Aorta (tissue), 5 donors: Measurements from ENCODE around the gene RSBN1L. TPM values are rescaled to one million over a fixed set of nuclear protein-coding genes. Genes with fewer than 3 reads are reported as not detected.

Experiments
- ATAC-seq: fragments of 200-7000 bp; cut with Tn5 transposase; one replicate; pipeline ENCODE4 v1.9.1; 2022; ENCODE audit warnings: moderate library complexity; ENCODE audit not compliant: low FRiP score
- DNase-seq, 2 donors: peaks; one replicate each; pipeline ENCODE4 v3.0.0-alpha.2; 2020
- H3K27ac ChIP-seq, 2 donors: one replicate each; pipeline ENCODE4 v1.5.1; 2013; ENCODE audit warnings: low read length in 2 of 2, mild to moderate bottlenecking in 2 of 2, moderate library complexity in 2 of 2, control low read depth in 1 of 2, inconsistent platforms in 1 of 2, low read depth in 1 of 2
- H3K27me3 ChIP-seq, 2 donors: one replicate each; pipeline ENCODE4 v1.6.1; 2013; ENCODE audit warnings: control low read depth in 1 of 2, low read length in 1 of 2, mild to moderate bottlenecking in 1 of 2, moderate library complexity in 1 of 2; ENCODE audit not compliant: insufficient read depth in 2 of 2, control insufficient read depth in 1 of 2
- H3K36me3 ChIP-seq, 2 donors: one replicate each; pipeline ENCODE4 v1.6.1; 2013; ENCODE audit warnings: control low read depth in 1 of 2, low read length in 1 of 2, mild to moderate bottlenecking in 1 of 2; ENCODE audit not compliant: insufficient read depth in 2 of 2, control insufficient read depth in 1 of 2
- H3K4me1 ChIP-seq, 2 donors: one replicate each; pipeline ENCODE4 v1.6.1; 2013; ENCODE audit warnings: low read length in 2 of 2, control low read depth in 1 of 2, mild to moderate bottlenecking in 1 of 2, moderate library complexity in 1 of 2; ENCODE audit not compliant: insufficient read depth in 2 of 2, control insufficient read depth in 1 of 2
- H3K4me3 ChIP-seq, 2 donors: one replicate each; pipeline ENCODE4 v1.5.1; 2013; ENCODE audit warnings: low read length in 2 of 2, control low read depth in 1 of 2, mild to moderate bottlenecking in 1 of 2
- H3K9me3 ChIP-seq: one replicate; pipeline ENCODE4 v1.6.1; 2013; ENCODE audit warnings: mild to moderate bottlenecking, low read length; ENCODE audit not compliant: control insufficient read depth
- WGBS, 2 donors: extraction: QIAGEN DNeasy Blood & Tissue Kit; methylation state at CpG; one replicate each; pipeline ENCODE4 v1.1.7; 2013; 5-methylcytosine and 5-hydroxymethylcytosine counted together
- intact Hi-C, 2 donors: fragments of 100-400 bp; cut with DNase I; formaldehyde crosslinking; loops; one replicate each; pipeline versions ENCODE4 v1.14.2 to v1.15.0; 2022
- polyA plus RNA-seq, 2 donors: library from polyadenylated mRNA; stranded (reverse); fragments of 200-250 nt; gene quantifications; one replicate each; pipeline ENCODE4 v1.2.3, GENCODE V29; 2013
- total RNA-seq, 2 donors: library from RNA; stranded (reverse); fragmentation: NEBNext Ultra II Directional; extraction: Animal tissue kit (Norgen Biotek cat#: 25700); gene quantifications; one replicate each; pipeline ENCODE4 v1.2.1, GENCODE V29; 2021
- donor health status: healthy with polysubstance abuse.
- donor health status: Bipolar disorder and iron deficiency.
- donor health status: DM: no; HTN: no; CAD: no.
- donor health status: DM: no; HTN: no; CAD: no.
- donor health status: DM: yes; HTN: yes; CAD: no.

The RSBN1L gene
- total and polyA plus RNA-seq, 4 donors, result 3.0 to 25.4 (median 16.1) TPM

DNA sequence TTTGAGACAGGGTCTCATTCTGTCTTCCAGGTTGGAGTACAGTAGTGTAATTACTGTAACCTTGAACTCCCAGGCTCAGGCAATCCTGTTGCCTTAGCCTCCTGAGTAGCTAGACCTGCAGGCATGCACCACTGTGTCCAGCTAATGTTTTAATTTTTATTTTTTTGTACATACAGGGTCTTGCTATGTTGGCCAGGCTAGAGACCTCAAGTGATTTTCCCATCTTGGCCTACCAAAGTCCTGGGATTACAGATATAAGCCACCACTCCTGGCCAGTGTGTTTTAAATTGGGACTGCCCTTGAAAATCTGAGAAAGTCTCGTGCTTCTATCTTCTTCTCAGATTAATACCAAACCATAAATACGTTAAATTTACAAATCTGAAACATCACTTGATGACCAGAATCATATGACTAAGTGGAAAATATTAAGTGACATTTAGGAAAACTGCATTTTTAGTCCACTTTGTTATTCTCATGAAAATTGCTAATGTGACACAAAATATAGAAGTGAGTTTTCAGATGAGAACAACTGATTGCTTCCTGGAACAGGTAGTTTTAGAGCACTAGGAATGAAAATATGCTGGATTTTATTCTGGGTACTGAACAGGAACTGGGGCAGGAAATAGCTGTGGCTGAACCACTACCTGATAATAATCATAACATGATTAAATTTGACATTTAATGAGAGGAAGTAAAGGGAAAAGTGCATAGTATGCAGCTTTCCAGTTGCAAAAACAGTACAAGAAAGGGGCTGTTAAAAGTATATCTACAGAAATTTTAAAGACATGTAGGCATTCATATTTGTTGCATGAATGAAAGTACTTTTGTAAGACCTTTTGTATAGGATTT lies 106.5 kb downstream of the RSBN1L start:
- no peaks in the 10 kb centered on the region for H3K36me3 ChIP-seq
- intact Hi-C loops, result no loop called here
- no peak for ATAC-seq
- no peaks in the 10 kb centered on the region for H3K9me3 ChIP-seq
- WGBS, 2 donors, result 85 to 88% methylated on average over 2 of the region's 2 CpGs
- no peak overlapping the region for H3K27ac ChIP-seq
- no peaks in the 10 kb centered on the region for H3K27me3 ChIP-seq
- H3K4me3 ChIP-seq, result no peak overlapping the region
- no peaks in the 10 kb centered on the region for H3K4me1 ChIP-seq
- no peak for DNase-seq

DNA sequence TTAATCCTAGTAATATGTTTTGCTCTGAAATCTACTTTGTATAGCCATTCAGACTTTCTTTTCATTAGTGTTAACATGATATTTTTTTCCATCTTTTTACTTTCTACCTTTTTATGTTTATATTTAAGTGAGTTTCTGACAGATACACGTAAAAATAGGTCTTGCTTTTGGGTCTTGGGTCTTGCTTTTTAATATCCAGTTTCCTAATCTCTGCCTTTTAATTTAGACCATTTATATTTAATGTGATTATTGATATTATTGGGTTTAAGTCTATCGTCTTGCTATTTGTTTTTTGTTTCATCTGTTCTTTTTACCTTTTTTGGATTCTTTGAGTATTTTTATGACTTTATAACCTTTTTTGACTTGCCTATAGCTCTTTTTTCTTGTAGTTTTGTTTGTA lies 110.2 kb downstream of the RSBN1L start:
- Histone ChIP-seq H3K27ac (no peak overlapping the region), H3K4me3 (no peak overlapping the region), H3K4me1 (no peaks in the 10 kb centered on the region), H3K36me3 (no peaks in the 10 kb centered on the region), H3K9me3 (peaks cover 1% of the 10 kb centered on the region), H3K27me3 (no peaks in the 10 kb centered on the region)
- ATAC-seq, result no peak
- WGBS, 2 donors, result 95 to 100% methylated on average over 2 of the region's 2 CpGs
- DNase-seq, result no peak
- intact Hi-C loops, result no loop called here

DNA sequence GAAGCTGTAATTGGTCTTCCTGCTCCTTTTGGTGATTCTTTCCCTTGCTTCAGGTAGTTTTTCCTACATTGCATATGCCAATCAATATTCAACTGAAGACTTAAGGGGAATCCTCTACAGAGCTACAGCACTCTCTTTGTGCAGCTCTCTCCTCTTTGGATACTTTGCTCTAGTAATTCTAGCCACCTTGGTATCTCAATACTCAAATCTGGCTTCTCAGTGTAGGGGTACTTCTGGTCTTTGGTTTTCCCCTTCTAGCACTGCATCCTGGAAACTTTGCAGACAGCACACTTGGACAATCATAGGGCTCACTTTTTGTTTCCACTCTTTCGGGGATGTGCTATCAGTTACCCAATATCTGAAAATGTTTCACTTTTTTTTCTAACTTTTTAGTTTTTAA lies 112.3 kb downstream of the RSBN1L start:
- 95 to 98% methylated on average over 1 of the region's 1 CpG for WGBS, 2 donors
- Histone ChIP-seq H3K4me1 (no peaks in the 10 kb centered on the region), H3K4me3 (no peak overlapping the region), H3K36me3 (no peaks in the 10 kb centered on the region), H3K9me3 (peaks cover 1% of the 10 kb centered on the region), H3K27me3 (no peaks in the 10 kb centered on the region), H3K27ac (no peak overlapping the region)
- intact Hi-C loops, result no loop called here
- ATAC-seq (no peak), DNase-seq (no peak)

DNA sequence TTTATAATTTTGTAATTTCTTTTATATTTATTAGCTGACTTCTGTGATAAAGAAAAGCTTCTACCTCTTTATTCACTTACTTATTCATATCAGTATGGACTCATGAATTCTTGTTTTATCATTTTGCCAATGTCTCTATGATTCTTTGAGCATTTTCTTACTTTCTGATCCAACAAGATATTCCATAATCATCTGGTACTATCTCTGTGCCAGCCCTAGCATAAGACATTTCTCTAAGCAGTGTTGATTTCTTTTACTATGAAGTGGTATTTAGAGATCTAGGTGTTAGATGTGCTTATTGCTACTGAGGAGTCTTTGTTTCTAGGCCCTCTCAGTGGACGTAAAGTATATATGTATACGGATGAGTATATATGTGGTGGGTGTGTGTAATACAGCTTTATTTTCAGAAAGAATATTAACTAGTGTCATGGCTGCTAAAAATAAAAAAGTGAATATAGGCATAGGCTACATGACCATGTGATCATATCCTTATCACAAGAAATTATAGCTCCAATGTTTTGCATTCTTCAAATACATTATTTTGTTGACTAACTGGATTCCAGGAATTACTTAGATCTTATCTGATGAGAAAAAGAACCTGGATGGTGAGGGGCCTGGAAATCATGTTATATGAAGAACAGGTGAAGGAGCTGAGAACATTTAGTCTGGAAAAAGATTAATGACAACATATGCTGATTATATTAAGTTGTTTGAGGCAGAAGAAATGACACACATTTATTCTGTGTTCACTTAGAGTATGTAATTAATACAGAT lies 115.4 kb downstream of the RSBN1L start:
- Histone ChIP-seq H3K4me1 (no peaks in the 10 kb centered on the region), H3K27ac (no peak overlapping the region), H3K36me3 (no peaks in the 10 kb centered on the region), H3K4me3 (no peak overlapping the region), H3K27me3 (no peaks in the 10 kb centered on the region), H3K9me3 (peaks cover 1% of the 10 kb centered on the region)
- intact Hi-C loops, result no loop called here
- no peak for DNase-seq
- no peak for ATAC-seq
- WGBS, 2 donors, result 48 to 62% methylated on average over 2 of the region's 2 CpGs

DNA sequence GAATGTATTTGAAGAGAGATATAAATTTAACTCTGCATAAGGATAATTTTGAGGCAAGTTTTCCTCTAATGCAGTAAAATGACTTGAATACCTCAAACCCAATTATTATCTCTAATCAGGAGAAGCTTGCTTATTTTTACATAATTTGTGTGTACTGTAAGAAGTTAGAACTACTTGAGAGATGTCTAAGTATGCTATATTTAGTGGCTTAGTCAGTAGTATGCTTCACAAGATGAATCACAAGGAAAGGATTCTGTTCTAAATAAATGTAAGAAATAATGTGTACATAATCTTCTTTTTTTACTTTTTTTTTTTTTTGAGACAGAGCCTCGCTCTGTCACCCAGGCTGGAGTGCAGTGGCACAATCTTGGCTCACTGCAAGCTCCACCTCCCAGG lies 116.0 kb downstream of the RSBN1L start:
- no peaks in the 10 kb centered on the region for H3K27me3 ChIP-seq
- no peak for ATAC-seq
- no peak overlapping the region for H3K4me3 ChIP-seq
- H3K9me3 ChIP-seq, result peaks cover 1% of the 10 kb centered on the region
- intact Hi-C loops, result no loop called here
- 4 to 10% methylated on average over 1 of the region's 1 CpG for WGBS, 2 donors
- H3K36me3 ChIP-seq, result no peaks in the 10 kb centered on the region
- no peak for DNase-seq
- H3K4me1 ChIP-seq, result no peaks in the 10 kb centered on the region
- H3K27ac ChIP-seq, result no peak overlapping the region

DNA sequence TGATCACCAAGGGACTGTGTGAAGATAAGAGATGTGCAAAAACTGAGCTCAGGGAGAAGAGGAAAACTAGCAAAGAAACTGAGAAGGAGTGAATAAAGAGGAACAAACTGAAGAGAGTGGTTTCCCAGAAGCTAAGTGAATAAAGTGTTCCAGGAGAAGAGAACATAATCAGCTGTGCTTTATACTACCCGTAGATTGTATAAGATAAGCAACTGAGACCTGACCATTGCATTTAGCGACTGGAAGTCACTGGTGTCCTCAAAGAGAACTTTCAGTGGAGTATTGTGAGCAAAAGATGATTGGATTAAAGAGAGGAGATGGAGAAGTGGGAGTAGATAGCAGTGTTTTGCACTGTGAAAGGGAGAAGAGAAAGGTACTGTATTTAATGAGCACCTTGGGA lies 116.9 kb downstream of the RSBN1L start:
- WGBS, 2 donors, result 86 to 96% methylated on average over 2 of the region's 2 CpGs
- Histone ChIP-seq H3K36me3 (no peaks in the 10 kb centered on the region), H3K27ac (no peak overlapping the region), H3K27me3 (no peaks in the 10 kb centered on the region), H3K4me3 (no peak overlapping the region), H3K4me1 (no peaks in the 10 kb centered on the region), H3K9me3 (peaks cover 1% of the 10 kb centered on the region)
- ATAC-seq, result no peak
- DNase-seq, result no peak
- intact Hi-C loops, result no loop called here

DNA sequence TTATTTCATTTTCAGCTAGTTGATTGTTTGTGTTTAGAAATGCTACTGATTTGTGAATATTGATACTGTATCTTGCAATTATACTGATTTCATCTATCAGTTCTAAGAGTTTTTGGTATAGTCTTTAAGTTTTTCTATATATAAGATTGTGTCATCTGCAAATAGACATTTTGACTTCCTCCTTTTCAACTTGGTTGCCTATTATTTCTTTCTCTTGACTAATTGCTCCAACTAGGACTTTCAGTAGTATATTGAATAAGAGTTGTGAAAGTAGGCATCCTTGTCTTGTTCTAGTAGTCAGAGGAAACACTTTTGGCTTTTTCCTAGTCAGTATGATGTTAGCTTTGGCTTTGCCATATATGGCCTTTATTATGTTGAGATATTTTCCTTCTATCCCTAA lies 122.8 kb downstream of the RSBN1L start:
- H3K36me3 ChIP-seq, result peaks cover 0 to 2% of the 10 kb centered on the region in 2 donors
- H3K27ac ChIP-seq, result no peak overlapping the region
- no peak for DNase-seq
- intact Hi-C loops, result no loop called here
- H3K9me3 ChIP-seq, result peaks cover 2% of the 10 kb centered on the region
- no peaks in the 10 kb centered on the region for H3K27me3 ChIP-seq
- H3K4me3 ChIP-seq, result no peak overlapping the region
- H3K4me1 ChIP-seq, result no peaks in the 10 kb centered on the region
- no peak for ATAC-seq

DNA sequence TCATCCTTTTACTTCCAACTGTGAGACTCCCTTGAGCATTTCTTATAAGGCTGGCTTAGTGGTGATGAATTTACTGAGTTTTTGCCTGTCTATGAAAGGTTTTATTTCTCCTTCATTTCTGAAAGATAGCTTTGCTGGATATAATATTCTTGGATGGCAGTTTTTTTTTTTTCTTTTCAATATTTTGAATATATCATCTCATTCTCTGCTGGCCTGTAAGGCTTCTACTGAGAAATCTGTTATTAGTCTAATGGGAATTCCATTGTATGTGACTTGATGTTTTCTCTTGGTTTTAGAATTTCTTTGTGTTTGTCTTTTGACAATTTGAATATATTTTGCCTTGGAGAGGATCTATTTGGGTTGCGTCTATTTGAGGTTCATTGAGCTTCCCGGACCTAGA lies 124.7 kb downstream of the RSBN1L start:
- no peak for DNase-seq
- Histone ChIP-seq H3K27ac (no peak overlapping the region), H3K36me3 (peaks cover 0 to 2% of the 10 kb centered on the region in 2 donors), H3K27me3 (no peaks in the 10 kb centered on the region), H3K9me3 (peaks cover 2% of the 10 kb centered on the region), H3K4me1 (no peaks in the 10 kb centered on the region), H3K4me3 (no peak overlapping the region)
- intact Hi-C loops, result loop anchor here in 1 of 2 donors (10.0 kb wide), 1 partner anchor 64 kb away; no protein-coding TSS in a partner anchor
- WGBS, 2 donors, result 96% methylated on average over 2 of the region's 2 CpGs
- no peak for ATAC-seq

DNA sequence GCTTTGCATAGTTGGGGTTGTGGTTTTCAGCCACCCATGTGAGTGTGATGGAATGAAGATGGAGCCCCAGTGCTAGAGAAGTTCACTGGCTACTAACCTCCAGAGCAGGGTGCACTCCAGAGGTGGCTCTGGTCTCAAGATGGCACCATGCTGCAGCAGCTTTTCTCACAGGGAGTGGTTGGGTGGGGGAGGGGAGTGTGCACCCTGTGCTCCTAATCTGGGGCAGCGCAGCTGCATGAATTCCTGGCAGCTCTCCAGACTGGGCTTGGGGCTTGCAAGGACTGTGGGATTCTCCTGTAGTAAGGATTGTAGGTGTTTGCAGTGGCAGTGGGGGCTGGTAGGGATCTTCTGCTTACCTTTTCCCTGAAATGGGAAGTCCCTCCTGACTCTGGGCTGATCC lies 126.0 kb downstream of the RSBN1L start:
- ATAC-seq, result no peak
- Histone ChIP-seq H3K27ac (no peak overlapping the region), H3K9me3 (peaks cover 2% of the 10 kb centered on the region), H3K27me3 (no peaks in the 10 kb centered on the region), H3K4me3 (no peak overlapping the region), H3K4me1 (no peaks in the 10 kb centered on the region), H3K36me3 (peaks cover 0 to 2% of the 10 kb centered on the region in 2 donors)
- WGBS, 2 donors, result 46 to 55% methylated on average over 1 of the region's 1 CpG
- no peak for DNase-seq
- intact Hi-C loops, result loop anchor here in 1 of 2 donors (10.0 kb wide), 1 partner anchor 63 kb away; no protein-coding TSS in a partner anchor
